Uterus (tissue), 2 donors: Measurements from ENCODE around the gene LARP7.

Source experiments
- CTCF ChIP-seq, 4 experiments: fragments of 200-600 bp in 2 of 4; fragments of 450-650 bp in 2 of 4; sonication (generic) in 2 of 4; IDR thresholded peaks; one replicate each; pipeline ENCODE4 v1.5.1; 2016 to 2019; ENCODE audit warnings: antibody characterized with exemption in 4 of 4, mild to moderate bottlenecking in 2 of 4, moderate library complexity in 1 of 4
- POLR2A ChIP-seq, 2 donors: fragments of 450-650 bp; IDR thresholded peaks; one replicate each; pipeline ENCODE4 v1.6.1; 2016; ENCODE audit warnings: antibody characterized with exemption in 2 of 2, mild to moderate bottlenecking in 1 of 2, moderate library complexity in 1 of 2

GRCh38 chr4:112593438-112594133 lies 43.4 kb upstream of the LARP7 start:
- TF ChIP-seq CTCF (IDR thresholded peaks at IDR 0.05) (no peak), POLR2A (IDR thresholded peaks at IDR 0.05) (no peak)
